ENCODE measurements around the gene FOXJ3. TPM values are rescaled to one million over a fixed set of nuclear protein-coding genes. Genes with fewer than 3 reads are reported as not detected.

The FOXJ3 gene
- total RNA-seq, 1 donor, result 37.3 TPM

GRCh38 chr1:42128964-42129363 lies 206.1 kb downstream of the FOXJ3 start:
- Histone ChIP-seq H3K79me2 (ENCODE audit: insufficient read depth, low read length) (no peaks in the 10 kb centered on the region), H3K4me1 (ENCODE audit: insufficient read depth, low read length) (no peaks in the 10 kb centered on the region), H3K27ac (ENCODE audit: low read depth, low read length) (no peak overlapping the region)

GRCh38 chr1:42128499-42128898 lies 206.5 kb downstream of the FOXJ3 start:
- Histone ChIP-seq H3K27ac (ENCODE audit: low read depth, low read length) (no peak overlapping the region), H3K4me1 (ENCODE audit: insufficient read depth, low read length) (no peaks in the 10 kb centered on the region), H3K79me2 (ENCODE audit: insufficient read depth, low read length) (no peaks in the 10 kb centered on the region), H3K4me2 (ENCODE audit: insufficient read depth, low read length) (no peak overlapping the region), H3K27me3 (ENCODE audit: insufficient read depth, low read length) (peaks cover 9% of the 10 kb centered on the region), H3K4me3 (ENCODE audit: insufficient read depth, low read length) (no peak overlapping the region), H3K9me3 (ENCODE audit: low read depth, low read length) (no peaks in the 10 kb centered on the region), H2AFZ (ENCODE audit: low read length) (no peak overlapping the region), H4K20me1 (ENCODE audit: insufficient read depth, low read length) (no peaks in the 10 kb centered on the region), H3K36me3 (ENCODE audit: insufficient read depth, low read length) (no peaks in the 10 kb centered on the region)
- TF ChIP-seq CTCF (IDR thresholded peaks at IDR 0.05; ENCODE audit: extremely low read depth, low read depth, low read length), result no peak
- DNase-seq (ENCODE audit: insufficient read length, low spot score, missing footprints), result no peak

More at GRCh38 chr1:42128964-42129363, 206.1 kb downstream of the FOXJ3 start:
- no peaks in the 10 kb centered on the region for H3K36me3 ChIP-seq (ENCODE audit: insufficient read depth, low read length)
- no peak for DNase-seq (ENCODE audit: insufficient read length, low spot score, missing footprints)
- no peaks in the 10 kb centered on the region for H3K9me3 ChIP-seq (ENCODE audit: low read depth, low read length)
- H3K27me3 ChIP-seq (ENCODE audit: insufficient read depth, low read length), result peaks cover 9% of the 10 kb centered on the region
- no peak overlapping the region for H3K4me3 ChIP-seq (ENCODE audit: insufficient read depth, low read length)
- TF ChIP-seq CTCF (IDR thresholded peaks at IDR 0.05; ENCODE audit: extremely low read depth, low read depth, low read length), result no peak
- H4K20me1 ChIP-seq (ENCODE audit: insufficient read depth, low read length), result no peaks in the 10 kb centered on the region
- H2AFZ ChIP-seq (ENCODE audit: low read length), result no peak overlapping the region
- H3K4me2 ChIP-seq (ENCODE audit: insufficient read depth, low read length), result no peak overlapping the region

- TF ChIP-seq CTCF (IDR thresholded peaks at IDR 0.05; ENCODE audit: extremely low read depth, low read depth, low read length), result no peak
- Histone ChIP-seq H3K27ac (ENCODE audit: low read depth, low read length) (no peak overlapping the region), H3K27me3 (ENCODE audit: insufficient read depth, low read length) (peaks cover 9% of the 10 kb centered on the region), H3K4me2 (ENCODE audit: insufficient read depth, low read length) (no peak overlapping the region), H4K20me1 (ENCODE audit: insufficient read depth, low read length) (no peaks in the 10 kb centered on the region), H2AFZ (ENCODE audit: low read length) (no peak overlapping the region), H3K9me3 (ENCODE audit: low read depth, low read length) (no peaks in the 10 kb centered on the region), H3K4me3 (ENCODE audit: insufficient read depth, low read length) (no peak overlapping the region), H3K4me1 (ENCODE audit: insufficient read depth, low read length) (no peaks in the 10 kb centered on the region), H3K79me2 (ENCODE audit: insufficient read depth, low read length) (no peaks in the 10 kb centered on the region), H3K36me3 (ENCODE audit: insufficient read depth, low read length) (no peaks in the 10 kb centered on the region)
- no peak for DNase-seq (ENCODE audit: insufficient read length, low spot score, missing footprints)
Measured at GRCh38 chr1:42127767-42128166, 207.3 kb downstream of the FOXJ3 start.

Other genes with a start within 250 kb of the FOXJ3 start
- gene GUCA2B, start 181.8 kb downstream of the FOXJ3 start, total RNA-seq, result not detected in 2 replicates
- gene GUCA2A, start 170.5 kb downstream of the FOXJ3 start, total RNA-seq, result not detected in 2 replicates
- gene RIMKLA, start 45.6 kb upstream of the FOXJ3 start, total RNA-seq, result not detected in 2 replicates
- 0.88 and 3.3 TPM in 2 replicates for gene ZMYND12, start 120.8 kb upstream of the FOXJ3 start, total RNA-seq
- gene PPCS, start 121.3 kb upstream of the FOXJ3 start, total RNA-seq, result 64.4 and 72.2 TPM in 2 replicates
- gene CCDC30, start 128.1 kb upstream of the FOXJ3 start, total RNA-seq, result 4.0 and 4.7 TPM in 2 replicates

All from osteoblast (primary cell).